ENCODE measurements around the gene CACNA1C. TPM values are rescaled to one million over a fixed set of nuclear protein-coding genes. Genes with fewer than 3 reads are reported as not detected.

The CACNA1C gene
- total RNA-seq, 1 donor from 2014 or later, result 171 TPM

DNA sequence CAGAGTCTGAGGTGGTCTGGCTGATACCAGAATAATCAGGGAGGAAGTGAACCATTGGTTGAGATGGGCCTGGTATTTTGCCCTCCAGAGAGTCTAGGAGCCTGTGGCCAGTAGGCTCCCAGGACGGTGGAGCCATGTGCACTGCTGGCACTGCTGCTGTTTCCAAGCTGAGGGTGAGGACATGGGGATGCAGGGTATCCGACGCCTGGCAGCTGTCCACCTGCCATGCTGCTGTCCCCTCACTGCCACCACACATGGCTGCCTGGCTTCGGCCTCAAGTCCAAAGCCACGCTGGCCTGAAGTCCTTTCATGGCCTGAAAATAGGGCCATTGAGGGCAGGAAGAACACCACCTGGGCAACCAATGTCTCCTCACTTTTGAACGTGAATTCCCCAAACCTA, 8.6 kb downstream of the CACNA1C start:
- ATAC-seq, result peak; percentile 40
- intact Hi-C loops (cut with DNase I), result no loop called here
- no peak for DNase-seq (ENCODE audit: missing footprints)

DNA sequence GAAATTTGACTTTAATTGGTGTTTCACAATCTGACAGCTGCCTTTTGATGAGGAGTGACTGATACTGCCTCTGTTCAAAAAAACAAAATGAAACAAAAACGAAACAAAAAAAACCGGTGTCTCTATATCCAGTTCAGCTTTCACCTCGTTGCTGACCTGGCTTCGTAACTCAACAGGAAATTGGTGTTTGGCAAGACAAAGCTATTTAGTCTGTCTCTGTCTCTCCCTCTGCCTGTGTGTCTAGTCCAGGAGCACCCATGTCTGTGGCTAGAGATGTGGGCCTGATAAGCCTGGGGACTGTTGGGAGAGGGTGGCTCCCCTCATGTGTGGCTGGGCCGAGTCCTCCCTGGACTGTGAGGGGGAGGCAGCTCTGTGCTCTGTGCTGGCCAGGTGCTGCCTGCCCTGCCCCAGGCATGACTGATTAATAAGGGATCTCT, 11.3 kb downstream of the CACNA1C start:
- intact Hi-C loops (cut with DNase I), result no loop called here
- ATAC-seq (no peak), DNase-seq (ENCODE audit: missing footprints) (no peak)

DNA sequence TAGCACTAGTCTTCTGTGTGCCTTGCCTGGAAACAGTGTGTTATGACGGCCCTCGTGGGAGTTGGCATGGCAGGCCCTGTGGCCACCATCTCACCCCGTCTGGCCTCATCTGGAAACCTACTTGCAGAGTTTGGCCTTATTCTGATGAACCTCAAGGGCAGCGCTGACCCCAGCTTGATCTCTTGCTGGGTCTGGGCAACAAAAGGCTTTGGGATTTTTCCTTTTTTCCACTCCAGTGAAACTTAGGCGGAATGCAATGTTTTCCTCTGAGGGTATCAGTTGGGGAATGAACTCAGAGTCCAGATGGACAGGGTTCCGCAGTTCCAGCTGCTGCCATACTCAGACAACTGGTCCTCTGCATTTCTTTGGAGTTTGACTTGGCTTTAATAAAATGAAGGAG, 15.9 kb downstream of the CACNA1C start:
- DNase-seq (ENCODE audit: missing footprints), result no peak
- intact Hi-C loops (cut with DNase I), result no loop called here
- ATAC-seq, result peak; percentile 22

DNA sequence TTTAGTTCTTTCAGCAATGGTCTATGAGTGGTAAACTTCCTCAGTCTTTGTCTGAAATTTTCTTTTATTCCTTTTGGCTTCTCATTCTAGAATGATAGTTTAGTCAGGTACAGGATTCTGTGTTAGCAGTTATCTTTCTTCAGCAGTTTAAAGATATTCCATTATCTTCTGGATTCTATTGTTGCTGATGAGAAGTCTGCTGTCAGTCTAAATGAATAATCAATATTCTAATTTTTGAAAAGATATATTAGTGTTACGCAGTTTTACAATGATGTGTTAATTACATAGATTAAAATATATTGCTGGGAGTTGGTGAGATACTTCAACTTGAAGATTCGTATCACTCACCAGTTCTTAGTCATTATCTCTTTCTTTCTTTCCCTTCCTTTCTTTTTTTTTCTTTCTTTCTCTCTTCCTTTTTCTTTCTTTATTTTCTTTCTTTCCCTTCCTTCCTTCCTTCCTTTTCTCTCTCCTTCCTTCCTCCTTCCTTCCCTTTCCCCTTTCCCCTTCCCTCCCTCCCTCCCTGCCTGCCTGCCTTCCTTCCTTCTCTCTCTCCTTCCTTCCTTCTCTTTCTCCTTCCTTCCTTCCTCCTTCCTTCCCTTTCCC, 17.8 kb downstream of the CACNA1C start:
- intact Hi-C loops (cut with DNase I), result no loop called here
- no peak for DNase-seq (ENCODE audit: missing footprints)
- ATAC-seq, result no peak

DNA sequence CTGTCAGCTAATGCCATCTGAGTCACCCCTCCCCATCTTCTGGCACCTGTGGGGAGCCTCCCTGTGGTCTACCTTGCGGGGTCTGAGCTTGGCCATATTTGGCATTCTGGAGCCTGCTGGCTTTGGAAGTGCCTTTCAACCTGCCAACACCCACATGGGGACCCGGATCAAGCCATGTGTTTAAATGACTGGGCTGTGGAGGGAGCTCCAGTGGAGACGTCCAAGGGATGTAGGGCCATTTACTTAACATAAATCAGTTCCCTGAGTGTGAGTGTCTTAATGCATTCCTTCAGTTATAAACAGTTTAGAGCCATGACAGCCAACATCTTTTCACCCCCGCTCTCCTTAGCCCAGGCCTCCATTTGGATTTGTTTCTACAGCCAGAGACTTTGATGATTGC, 22.0 kb downstream of the CACNA1C start:
- intact Hi-C loops (cut with DNase I), result loop anchor here (5.0 kb wide), 2 partner anchors 38 to 108 kb away; no protein-coding TSS in a partner anchor
- no peak for ATAC-seq
- DNase-seq (ENCODE audit: missing footprints), result no peak

DNA sequence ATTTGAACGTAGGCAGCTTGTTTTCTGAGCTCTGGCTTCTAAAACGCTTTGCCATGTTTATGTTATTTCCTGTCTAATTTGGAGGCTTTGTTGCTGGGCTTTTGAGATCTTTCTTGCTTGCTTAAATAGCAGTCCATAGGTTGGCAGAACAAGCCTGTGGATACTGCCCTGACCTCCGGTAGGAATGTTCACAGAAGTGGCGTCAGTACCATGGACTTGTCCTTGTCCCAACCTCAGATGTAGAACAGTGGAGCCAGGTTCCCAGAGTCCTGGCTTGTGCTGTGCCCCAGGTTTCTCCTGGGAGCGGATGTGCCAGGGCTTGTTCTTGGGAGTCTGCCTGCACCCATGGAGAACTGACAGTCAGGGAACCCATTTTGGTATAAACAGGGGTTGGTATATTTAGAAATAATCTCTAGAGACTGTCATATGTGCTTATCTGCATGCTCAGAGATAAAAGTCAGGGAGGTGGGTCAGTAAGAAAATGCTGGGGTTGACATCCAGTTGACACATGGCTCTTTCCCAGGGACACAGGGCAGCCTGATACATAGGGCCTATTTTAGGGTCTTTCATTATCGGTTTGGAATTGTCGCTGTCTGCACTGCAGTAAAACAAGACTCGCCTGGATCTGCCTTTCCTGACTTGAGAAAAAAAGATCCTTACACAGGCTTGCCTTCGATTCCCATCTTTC, 22.9 kb downstream of the CACNA1C start:
- ATAC-seq (peak; percentile 94), DNase-seq (ENCODE audit: missing footprints) (no peak)
- intact Hi-C loops (cut with DNase I), result loop anchor here (5.0 kb wide), 2 partner anchors 37 to 107 kb away; no protein-coding TSS in a partner anchor

DNA sequence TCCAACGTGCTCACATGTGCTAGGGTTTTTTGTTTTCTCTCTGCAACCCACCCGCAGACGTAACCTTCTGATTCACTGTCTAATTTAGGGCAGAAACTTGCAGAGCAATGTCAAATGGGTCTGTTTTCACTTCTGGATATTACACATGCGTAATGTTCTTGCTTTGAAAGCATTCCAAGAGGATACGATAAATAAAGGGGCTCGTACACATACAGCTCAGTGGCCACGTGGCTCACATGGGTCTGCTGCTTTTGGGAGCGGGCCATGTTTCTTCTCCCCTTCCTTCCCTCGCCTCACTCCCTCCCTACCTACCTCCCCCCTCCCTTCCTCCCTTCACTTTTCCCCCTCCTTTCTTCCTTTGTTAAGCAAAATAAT, 23.4 kb downstream of the CACNA1C start:
- DNase-seq (ENCODE audit: missing footprints) (no peak), ATAC-seq (peak; percentile 42)
- intact Hi-C loops (cut with DNase I), result loop anchor here (5.0 kb wide), 2 partner anchors 36 to 106 kb away; no protein-coding TSS in a partner anchor

DNA sequence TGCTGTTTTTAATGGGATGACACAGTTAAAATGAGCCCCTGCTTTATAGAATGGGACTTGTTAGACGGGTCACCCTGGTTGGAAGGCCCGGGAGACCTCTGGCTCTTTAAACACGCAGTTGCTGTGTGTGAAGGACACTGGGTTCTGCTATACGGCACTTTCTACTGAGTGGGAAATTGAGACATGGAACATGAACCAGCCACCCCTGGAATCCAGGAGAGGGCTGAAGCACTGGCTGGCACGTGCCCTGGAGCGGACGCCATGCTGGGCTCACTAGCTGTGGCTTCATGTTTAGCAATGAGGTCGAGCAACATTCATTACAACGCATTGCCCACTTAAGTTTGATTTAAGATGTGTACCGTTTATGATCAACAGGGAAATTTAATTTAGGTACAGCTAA, 23.9 kb downstream of the CACNA1C start:
- DNase-seq (ENCODE audit: missing footprints) (no peak), ATAC-seq (peak; percentile 6)
- intact Hi-C loops (cut with DNase I), result loop anchor here (5.0 kb wide), 2 partner anchors 36 to 106 kb away; no protein-coding TSS in a partner anchor

DNA sequence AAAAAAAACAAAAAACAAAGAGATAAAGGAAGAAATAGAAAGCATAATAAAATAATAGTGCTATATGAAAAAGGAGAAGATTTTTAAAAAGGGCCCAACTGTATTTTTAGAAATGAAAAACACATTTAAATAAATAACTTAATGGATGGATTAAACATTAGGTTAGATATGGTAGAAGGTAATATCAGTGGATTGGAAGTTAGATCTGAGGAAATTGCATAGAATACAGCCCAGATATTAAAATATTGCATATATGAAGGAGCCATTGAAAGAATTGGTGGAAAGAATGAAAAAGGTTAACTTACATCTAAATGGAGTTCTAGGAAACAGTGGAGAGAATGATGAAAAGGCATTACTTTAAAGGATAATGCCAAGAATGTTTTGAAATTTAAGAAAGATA, 27.8 kb downstream of the CACNA1C start:
- no peak for ATAC-seq

DNA sequence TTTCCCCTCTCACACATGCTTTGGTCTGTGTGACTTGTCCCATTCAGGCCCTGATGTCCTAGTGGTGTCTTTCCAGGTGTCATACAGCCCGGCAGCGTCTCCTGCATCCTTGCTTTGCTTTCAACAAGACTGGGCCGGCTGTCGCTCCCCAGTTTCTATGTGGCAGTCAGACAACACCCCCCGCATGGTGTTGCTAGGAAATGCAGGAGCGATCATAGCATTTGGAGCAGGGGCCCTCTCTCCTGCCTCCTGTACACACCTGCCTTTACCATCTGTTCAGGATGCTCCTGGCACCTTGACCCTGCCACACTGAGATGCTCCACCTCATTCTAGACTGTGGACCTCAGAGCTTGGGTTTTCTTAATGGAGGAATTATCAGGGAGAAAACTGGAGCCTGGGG, 29.5 kb downstream of the CACNA1C start:
- DNase-seq (ENCODE audit: missing footprints), result no peak
- intact Hi-C loops (cut with DNase I), result no loop called here
- peak; percentile 3 for ATAC-seq

More for the DNA sequence above, 27.8 kb downstream of the CACNA1C start:
- intact Hi-C loops (cut with DNase I), result no loop called here
- no peak for DNase-seq (ENCODE audit: missing footprints)

DNA sequence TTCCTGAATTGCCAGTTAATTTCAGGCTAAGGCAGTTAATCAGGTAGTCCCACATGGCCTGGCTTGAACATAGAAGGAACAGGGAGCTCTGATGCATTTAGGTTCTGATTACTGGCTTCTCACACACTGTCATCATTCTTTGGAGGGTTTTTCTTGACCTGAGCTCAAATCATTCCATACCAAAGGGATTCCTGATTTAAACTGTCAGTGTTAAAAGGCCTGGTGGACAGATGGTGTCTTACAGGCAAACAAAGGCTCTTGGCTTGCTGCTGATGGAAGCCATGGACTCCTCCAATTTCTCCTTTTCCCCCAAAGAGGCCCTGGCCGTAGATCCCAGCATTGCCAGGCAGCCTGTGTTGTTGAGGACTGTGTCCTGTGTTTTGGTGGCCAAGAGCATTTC, 30.2 kb downstream of the CACNA1C start:
- ATAC-seq (no peak), DNase-seq (ENCODE audit: missing footprints) (no peak)
- intact Hi-C loops (cut with DNase I), result no loop called here

DNA sequence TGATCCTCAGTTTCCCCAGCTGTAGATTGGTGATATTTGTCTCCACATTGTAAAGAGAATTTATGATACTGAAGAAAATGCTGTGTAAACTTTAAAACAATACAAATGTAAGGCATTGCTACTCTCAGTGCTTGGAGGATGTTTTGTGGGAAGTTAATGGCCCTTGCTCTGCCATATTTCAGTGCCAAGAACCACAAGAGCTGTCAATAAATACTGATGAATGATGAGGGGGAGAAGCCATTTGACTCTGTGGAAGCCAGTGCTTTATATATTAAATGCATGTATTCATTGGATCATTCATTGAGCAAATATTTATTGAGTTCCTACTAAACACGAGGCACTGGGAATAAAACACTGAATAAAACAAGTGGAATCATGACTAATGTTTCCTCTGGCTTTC, 30.8 kb downstream of the CACNA1C start:
- ATAC-seq (no peak), DNase-seq (ENCODE audit: missing footprints) (no peak)
- intact Hi-C loops (cut with DNase I), result no loop called here

DNA sequence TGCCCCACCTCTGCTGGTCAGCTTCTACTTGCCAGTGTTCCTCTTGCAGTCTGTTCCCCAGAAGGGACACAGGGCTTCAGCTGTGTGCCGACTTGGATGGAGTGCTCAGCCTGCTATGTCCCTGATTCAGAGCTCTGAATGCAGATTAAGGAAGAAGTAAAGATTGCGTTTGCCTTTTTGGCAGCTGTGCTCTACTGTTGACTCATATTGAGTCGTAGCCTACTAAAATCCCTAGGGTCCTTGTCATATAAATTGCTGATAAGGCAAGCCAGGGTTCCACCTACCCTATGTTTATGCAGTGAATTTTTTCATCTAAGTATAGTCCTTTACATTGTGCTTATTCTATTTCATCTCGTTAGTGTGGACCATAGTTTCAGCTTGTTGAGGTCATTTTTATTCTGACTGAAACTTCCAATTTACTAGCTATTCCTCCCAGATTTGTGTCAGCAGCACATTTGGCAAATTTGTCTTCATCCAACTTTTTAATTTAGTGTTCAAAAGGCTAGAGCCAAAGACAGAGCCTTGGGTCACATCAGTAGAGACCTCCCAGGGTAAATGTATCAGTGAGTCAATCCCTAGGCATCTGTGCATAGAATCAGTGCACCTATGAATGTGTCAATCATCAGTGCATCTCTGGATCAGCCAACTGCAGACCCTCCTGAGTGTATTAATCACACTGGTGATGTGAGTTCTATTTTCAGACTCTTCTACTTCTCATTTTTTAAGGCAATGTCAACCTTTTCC, 31.9 kb downstream of the CACNA1C start:
- intact Hi-C loops (cut with DNase I), result no loop called here
- peak; percentile 73 for DNase-seq (ENCODE audit: missing footprints)

DNA sequence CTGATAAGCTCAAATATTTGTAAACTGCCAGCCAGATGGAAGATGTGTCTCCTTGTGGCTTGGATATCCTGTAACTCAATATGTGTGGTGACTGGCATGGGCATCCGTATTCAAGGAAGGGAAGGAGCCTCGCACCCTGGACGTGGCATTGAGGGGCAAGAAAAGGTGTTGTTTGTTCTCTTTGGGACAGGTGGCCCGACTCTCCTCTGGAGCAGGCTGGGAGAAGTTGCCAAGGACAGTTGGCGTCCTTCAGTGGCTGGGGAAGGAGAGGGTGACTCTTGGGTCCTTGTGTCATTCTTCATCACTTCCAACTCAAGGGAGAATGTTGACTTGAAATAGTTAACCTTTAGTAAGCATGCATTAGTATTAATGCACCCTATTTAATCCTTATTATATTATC, 39.6 kb downstream of the CACNA1C start:
- intact Hi-C loops (cut with DNase I), result no loop called here
- DNase-seq (ENCODE audit: missing footprints), result no peak
- ATAC-seq, result no peak

More for the DNA sequence above, 31.9 kb downstream of the CACNA1C start:
- ATAC-seq, result peak; percentile 90

DNA sequence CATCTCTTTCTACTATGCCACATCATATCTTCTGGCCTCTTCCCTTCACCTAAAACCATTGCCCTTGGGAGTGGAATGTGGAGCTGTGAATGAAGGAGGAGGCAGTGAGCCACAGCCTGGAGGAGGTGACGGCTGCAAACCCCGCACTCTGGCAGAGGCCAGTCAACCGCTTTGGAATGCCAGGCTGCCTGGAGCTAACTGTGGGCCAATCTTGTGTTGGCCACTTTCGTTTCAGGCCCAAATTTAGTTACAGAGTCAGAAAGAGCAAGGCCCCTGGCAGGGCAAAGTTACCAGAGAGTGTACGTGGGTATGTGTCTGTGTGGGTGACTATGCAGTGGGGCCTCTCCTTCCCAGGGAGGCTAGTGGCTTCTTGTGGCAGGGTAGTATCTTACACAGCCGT, 40.1 kb downstream of the CACNA1C start:
- ATAC-seq (peak; percentile 85), DNase-seq (ENCODE audit: missing footprints) (no peak)
- intact Hi-C loops (cut with DNase I), result no loop called here

DNA sequence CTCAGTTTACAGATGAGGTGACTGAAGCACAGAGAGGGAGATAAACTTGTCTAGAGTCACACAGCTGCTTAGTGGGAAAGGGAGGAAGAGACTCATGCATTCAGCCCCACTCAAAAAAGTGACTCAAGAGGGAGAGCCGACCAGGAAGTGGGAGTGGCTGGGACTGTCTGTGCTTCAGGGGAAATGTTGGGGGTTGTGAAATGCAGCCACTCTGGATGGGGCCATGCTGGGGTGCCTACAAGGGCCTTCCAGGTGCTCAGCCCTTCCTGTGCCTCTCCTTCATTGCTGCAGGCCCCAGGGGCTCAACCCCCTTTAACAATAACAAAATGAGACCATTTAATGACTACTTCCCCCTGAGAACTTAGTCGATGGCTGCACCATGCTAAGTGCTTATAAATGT, 41.8 kb downstream of the CACNA1C start:
- intact Hi-C loops (cut with DNase I), result no loop called here
- DNase-seq (ENCODE audit: missing footprints), result no peak
- no peak for ATAC-seq

DNA sequence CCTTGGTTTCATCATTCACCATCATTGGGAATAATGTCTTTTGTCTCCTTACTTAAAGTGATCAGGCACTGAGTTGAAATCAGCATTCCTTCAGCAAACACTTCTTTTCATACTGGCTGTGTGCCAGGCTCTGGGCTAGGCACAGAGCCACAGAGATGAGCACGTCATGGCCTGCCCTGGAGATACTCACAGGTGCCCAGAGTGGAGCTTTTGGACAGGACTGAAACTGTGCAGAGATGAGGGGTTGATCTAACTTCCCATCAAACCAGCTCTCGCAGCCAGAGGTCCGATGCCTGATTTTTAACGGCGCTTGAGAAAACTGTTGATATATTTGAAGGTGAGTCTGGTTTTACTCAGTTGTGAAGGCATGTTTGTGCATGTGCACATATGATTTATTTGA, 43.1 kb downstream of the CACNA1C start:
- DNase-seq (ENCODE audit: missing footprints) (no peak), ATAC-seq (no peak)
- intact Hi-C loops (cut with DNase I), result no loop called here

DNA sequence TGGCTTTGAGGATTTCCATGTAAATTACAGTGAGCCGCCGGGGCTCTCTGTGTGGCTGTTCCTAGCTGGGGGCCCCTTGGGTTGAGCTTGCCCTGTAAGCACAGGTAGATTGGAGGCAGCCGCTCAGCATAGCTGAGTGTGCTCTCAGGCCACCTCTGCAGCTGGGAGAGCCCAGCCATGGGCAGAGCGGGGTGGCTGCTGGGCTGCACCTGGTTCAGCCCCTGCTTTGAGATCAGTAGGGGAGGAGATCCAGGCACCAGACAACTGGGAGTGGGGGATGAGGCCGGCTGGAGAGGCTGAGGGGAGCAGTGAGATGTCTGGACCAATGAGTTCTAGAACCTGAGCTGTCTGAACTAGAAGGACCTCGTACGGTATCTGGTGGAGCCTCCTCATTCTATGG, 44.8 kb downstream of the CACNA1C start:
- ATAC-seq (no peak), DNase-seq (ENCODE audit: missing footprints) (no peak)
- intact Hi-C loops (cut with DNase I), result no loop called here

DNA sequence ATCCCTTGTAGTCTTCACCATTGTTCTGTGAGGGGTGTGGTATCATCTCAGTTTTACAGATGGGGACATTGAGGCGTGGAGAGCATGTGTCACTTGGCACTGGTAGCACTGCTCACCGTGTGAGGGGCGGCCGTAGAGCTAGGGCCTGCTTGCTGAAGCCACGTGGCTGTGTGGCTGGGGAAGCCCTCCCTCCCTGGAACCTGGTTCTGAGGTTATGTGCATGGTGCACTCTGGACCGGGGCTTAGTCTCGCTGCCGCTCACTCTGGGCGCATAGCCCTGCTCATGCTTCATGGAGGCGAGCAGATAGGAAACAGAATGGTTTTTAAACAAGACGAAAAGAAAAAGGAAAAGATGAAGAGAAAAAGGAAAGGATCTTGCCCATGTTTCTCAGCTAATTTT, 46.1 kb downstream of the CACNA1C start:
- intact Hi-C loops (cut with DNase I), result no loop called here
- DNase-seq (ENCODE audit: missing footprints) (no peak), ATAC-seq (peak; percentile 40)

DNA sequence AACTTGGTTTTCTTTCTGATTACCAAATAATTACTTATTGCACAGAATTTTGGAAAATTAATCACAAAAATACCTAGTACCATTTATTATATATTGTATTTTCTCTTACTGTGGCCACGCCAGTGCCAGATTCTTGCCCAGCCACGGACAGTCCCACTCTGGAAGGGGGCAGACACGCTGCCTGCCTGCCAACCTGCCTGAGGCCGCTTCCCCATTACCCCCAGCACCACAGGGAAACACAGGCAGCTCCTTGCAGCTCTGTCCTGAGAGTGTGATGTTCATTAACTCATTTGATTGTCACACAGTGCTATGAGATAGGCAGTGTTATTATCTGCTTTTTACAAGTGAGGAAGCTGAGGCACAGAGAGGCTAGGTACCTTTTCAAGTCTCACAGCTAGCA, 46.8 kb downstream of the CACNA1C start:
- intact Hi-C loops (cut with DNase I), result no loop called here
- DNase-seq (ENCODE audit: missing footprints), result no peak
- ATAC-seq, result no peak
